Hematopoietic multipotent progenitor cell treated with erythropoietin and hydrocortisone succinate and interleukin-3 and kit ligand, for 15 days (in vitro differentiated cells): ENCODE results near the gene GRIK5.

Source experiments
- DNase-seq: peaks from one replicate; pipeline ENCODE4 v3.0.0-alpha.2; 2015; ENCODE audit warnings: low spot score

The GRIK5 gene

DNA sequence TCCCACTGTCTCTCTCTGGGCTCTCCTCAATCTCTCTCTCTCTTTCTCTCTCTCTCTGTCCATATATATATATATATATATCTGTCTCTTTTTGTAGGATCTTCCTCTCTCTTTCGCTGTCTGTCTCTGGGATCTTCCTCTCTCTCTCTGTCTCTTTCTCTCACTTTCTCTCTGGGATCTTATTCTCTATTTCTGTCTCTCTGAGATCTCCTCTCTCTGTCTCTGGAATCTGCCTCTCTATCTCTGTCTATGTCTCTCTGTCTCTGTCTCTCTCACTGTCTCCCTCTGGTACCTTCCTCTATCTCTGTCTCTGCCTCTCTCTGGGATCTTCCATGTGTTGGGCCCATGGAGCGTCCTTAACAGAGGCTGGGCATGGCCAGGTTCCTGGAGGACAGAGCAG is 79.4 kb downstream of the GRIK5 start:
- DNase-seq = no peak

DNA sequence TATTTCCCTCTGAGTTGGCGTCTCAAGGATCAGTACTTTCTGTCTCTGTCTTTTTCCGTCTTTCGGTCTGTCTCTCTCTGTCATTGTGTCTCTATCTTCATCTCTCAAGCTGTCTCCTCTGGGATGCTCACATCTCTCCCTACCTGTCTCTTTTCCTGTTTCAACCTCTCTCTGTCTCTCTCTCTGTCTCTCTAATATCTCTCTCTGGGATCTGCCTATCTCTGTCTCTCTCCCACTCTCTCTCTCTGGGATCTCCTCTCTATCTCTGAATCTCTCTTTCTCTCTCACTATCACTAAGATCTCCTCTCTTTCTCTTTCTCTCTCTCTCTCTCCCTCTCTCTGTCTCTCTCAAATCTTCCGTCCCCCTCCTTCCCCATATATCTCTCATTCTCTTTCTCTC is 80.0 kb downstream of the GRIK5 start:
- no peak for DNase-seq

DNA sequence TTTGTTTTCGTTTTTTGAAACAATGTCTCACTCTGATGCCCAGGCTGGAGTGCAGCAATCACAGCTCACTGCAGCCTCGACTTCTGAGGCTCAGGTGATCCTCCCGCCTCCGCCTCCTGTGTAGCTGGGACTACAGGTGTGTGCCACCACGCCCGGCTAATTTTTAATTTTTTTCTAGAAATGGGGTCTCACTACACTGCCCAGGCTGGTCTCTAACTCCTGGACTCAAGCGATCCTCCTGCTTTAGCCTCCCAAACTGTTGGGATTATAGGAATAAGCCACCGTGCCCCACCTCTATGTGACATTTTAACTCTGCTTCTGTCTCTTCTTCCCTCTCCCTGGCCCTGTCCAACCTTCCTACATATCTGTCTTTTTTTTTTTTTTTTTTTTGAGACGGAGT is 81.1 kb downstream of the GRIK5 start:
- DNase-seq = no peak

DNA sequence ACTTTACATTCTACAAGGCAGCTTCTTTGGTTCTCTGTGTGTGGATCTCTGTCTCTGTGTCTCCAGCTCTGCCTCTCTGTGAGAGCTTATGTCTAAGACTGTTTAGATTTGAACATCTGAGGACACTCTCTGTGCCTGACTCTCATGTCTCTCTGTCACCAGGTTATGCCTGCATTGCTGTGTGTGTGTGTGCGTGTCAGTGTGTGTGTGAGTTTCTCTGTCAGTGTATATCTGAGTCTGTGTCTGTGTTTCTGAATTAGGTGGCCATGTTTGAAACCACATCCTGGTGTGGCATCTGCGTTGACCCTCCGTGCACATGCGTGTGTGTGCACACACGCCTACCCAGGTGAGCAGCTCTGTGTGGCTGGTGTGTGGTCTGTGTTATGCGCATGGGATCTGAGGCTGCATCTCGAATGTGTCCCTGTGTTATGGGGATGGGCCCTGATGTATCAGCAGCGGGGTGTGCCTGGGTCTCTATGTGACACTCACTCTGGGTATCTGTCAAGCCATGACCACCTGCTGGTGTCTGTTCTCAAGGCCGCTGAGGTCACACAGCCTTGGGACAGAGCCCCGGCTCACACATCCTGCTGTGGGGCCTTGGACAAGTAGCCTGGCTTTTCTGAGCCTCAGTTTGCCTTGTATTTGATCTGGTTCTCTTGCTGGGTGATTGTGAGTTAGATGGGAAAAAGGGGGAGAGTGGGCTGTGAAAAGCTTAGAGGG is 82.7 kb downstream of the GRIK5 start:
- no peak for DNase-seq

DNA sequence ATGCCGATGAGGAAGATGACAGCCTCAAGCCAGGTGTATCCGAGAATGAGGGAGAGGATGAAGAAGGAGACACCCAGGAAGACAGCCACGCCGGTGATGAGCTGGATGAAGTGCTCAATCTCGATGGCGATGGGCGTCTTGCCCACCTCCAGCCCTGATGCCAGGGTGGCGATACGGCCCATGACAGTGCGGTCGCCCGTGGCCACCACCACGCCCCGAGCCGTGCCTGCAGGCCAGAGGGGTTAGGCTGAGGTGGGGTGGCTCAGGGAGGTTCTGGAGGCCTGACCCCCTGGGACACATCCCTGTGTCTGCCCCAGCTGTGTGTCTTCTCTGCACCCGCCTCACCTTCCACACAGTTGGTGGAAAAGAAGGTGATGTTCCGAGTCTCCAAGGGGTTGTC is 85.0 kb downstream of the GRIK5 start:
- no peak for DNase-seq

DNA sequence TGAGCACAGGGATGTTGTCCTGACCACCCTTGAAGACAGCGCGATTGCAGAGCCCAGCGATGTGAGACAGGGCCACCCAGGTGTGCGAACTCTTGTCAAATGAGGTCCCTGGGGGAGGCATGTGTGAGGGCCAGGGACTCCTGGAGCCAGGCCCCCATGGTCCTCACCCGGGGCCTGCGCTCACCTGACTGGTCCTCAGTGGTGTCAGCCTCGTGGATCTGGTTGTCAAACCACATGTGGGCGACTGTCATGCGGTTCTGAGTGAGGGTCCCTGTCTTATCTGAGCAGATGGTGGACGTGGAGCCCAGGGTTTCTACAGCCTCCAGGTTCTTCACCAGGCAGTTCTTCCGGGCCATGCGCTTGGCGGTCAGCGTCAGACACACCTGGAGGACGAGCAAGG is 88.3 kb downstream of the GRIK5 start:
- no peak for DNase-seq

DNA sequence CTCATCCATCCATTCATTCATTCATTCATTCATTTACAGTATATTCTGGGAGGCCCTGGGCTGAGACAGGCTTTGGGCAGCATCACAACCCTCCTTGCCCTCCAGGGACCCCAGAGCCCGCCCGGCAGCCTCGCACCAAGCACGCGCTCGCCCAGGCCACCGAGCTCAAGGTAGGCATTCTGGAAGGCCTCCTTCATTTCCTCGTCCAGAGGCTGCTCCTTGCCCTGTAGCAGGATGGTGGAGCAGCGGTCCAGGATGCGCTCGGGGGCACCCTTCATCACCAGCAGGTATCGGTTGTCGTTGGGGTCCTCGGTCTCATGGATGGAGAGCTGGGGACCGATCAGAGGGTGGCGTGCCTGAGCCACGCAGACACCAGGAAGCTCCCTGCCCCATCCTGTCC is 91.5 kb downstream of the GRIK5 start:
- DNase-seq = no peak

DNA sequence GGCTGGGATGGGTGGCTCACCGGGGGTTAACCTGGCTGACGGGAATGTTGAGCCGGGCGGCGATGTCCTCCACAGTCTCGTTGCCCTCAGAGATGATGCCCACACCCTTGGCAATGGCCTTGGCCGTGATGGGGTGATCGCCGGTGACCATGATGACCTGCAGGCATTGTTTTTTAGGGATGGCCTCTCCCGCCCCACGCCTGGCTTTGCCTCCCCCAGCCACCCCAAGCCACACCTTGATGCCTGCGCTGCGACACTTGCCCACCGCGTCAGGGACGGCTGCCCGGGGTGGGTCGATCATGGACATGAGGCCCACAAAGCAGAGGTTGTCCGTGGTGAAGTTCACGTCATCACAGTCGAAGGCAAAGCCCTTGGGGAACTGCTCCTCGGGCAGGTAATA is 92.1 kb downstream of the GRIK5 start:
- DNase-seq = no peak

DNA sequence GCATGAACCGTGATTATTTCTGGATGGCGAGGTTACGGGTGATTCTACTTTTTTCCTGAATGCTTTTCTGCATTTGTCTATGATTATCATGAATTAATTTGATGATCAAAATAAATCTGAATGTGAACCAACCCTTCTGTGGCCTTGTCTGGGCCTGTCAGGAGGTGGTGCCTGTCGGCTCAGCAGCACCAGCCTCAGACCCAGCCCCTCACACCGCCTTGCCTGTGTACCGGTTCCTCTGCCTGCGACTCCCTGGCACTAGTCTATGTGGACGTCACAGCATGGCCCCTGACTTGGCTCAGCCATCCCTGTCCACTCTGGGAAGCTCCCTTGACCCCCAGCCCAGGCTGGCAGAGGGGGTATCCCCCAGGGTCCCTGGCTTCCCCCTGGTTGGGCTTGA is 95.4 kb downstream of the GRIK5 start:
- DNase-seq = no peak

DNA sequence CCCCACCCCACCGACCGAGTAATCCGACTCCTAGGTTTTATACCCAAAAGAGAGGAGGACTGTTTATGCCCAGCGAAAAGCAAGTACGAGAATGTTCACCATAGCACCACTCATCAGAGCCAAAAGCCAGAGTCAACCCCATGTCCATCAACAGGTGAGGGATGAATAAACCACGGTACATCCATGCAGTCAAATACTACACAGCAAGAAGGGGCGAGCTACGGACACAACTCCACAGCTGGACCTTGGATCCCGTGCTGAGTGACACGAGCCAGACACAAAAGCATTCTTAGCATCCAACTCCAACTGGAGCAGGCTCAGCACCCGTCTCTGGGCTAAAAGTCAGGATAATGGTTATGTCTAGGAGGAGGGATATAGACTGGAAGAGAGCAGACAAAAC is 98.6 kb downstream of the GRIK5 start:
- no peak for DNase-seq

DNA sequence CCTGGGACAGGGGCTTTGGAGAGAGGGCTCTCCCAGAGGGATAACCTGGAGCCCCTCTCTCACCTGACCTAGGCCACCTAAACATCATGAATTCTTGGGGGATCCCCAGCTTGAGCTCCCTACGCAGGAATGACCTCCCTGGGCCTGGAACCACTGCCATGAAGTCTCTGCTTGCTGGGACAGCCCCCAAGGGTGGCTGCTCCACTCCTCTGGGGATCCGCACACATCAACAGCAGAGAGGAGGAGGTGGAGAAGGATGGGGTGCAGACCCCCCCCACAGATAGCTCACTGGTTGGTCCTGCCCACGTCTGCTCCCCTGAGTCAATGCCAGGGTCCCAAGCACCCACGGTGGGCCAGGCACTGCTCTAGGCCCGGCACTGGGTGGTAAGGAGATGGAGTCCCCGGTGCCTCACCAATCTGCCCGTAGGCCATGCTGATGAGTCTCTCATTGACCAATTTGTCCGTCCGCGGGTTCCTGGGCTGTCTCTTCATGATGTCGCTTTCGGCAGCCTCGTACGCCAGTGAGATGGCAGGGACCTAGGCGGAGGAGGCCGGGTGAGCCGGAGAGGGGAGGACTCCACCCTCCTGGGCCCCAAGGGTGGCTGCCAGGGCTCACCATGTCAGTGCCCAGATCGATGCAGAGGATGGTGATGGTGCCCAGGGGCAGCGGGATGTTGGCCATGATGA is 100.1 kb downstream of the GRIK5 start:
- DNase-seq = no peak

DNA sequence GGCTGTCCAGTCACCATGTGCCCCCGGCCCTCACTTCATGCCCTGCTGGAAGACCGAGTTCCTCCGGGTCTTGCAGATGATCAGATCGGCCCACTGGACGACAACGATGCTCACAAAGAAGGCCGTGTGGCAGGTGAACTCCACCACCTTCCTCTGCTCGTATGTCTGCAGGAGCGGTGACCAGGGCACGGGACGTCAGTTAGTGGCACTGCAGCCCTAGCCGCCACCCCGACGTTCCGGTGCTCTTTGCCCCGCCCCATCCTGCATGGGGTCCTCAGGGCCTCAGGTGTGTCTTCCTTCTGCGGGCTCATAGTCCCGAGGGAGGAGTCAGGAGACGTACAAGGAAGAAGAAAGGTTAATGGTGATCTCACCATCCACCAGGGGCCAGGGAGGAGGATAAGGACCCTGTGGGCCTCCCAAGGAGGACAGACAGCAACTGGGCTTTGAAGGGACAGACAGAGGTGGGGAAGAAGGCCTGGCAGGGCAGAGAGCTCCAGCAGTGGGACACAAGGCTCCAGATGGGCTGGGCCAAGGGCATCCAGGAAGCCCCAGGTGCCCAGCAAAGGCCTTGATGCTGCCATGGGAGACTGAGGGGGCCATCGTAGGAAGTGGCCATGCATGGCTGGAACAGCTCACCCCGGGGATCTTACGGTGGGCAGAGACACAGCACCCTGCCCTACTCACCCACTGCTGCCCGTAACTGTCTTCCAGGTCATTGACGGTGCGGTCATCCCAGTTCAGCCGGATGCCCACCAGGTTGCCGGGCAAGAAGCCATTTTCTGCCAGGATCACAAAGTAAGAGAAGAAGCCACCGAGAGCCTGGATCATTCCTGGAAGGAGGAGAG is 101.0 kb downstream of the GRIK5 start:
- DNase-seq = no peak

DNA sequence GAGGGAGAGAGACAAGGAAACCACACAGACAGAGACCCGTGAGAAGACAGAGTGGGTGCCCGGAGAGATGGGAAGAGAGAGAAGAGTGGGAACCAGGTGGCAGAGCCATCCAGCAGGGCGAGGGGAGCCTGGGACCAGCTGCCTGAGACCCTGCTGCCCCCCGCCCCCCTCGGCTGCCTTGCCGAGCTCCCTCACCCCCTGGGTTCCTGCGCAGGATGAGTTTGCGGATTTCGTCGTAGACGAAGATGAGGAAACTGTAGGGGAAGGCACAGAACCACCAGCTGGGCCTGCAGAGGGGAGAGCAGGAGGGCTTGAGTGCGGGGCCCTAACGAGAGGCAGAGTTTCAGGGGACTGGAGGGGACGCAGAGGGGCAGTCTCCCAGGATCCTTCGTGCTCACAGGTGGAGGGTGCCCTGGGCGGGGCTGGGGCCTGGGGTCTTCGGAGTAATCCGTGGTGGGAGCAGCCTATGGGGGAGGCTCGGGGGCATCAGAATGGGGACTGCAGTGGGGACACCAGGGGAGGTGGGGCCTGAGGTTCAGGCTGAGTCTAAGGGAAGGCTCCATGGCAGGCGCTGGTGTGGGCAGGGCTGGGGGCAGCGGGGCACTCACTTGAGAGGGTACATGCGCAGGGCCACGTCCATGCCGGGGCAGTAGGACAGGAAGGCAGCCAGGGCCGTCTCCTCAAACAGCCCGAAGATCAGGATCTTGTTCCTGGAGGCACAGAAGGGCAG is 102.8 kb downstream of the GRIK5 start:
- no peak for DNase-seq

DNA sequence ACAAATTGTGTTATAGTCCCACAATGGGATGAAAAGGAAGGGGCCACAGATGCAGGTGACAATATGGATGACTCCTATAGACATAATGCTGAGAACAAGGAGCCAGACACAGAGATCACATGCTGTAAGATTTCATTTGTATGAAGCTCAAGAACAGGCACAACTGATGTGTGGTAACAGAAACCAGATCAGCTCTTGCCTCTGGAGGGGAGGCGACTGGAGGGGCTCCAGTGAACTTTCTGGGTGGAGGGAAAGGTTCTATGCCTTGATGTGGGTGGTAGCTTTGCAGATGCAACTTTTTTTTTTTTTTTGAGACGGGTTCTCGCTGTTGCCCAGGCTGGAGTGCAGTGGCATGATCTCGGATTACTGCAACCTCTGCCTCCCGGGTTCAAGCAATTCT is 104.9 kb downstream of the GRIK5 start:
- no peak for DNase-seq

DNA sequence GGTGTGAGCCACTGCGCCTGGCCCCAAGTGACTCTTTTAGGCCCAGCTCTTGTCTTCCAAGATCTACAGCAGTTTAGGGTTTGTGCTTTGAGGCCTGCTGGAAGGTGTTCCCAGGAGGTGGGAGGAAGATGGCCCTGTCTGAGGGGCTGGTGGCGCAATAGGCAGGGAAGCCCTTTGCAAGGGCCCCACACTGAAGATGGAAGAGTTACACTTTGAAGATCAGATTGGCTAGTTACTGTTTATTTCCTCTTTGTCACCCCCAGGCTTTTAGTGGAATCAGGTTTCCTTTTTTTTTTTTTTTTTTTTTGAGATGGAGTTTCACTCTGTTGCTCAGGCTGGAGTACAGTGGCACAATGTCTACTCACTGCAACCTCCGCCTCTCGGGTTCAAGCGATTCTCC is 109.0 kb downstream of the GRIK5 start:
- DNase-seq = no peak

DNA sequence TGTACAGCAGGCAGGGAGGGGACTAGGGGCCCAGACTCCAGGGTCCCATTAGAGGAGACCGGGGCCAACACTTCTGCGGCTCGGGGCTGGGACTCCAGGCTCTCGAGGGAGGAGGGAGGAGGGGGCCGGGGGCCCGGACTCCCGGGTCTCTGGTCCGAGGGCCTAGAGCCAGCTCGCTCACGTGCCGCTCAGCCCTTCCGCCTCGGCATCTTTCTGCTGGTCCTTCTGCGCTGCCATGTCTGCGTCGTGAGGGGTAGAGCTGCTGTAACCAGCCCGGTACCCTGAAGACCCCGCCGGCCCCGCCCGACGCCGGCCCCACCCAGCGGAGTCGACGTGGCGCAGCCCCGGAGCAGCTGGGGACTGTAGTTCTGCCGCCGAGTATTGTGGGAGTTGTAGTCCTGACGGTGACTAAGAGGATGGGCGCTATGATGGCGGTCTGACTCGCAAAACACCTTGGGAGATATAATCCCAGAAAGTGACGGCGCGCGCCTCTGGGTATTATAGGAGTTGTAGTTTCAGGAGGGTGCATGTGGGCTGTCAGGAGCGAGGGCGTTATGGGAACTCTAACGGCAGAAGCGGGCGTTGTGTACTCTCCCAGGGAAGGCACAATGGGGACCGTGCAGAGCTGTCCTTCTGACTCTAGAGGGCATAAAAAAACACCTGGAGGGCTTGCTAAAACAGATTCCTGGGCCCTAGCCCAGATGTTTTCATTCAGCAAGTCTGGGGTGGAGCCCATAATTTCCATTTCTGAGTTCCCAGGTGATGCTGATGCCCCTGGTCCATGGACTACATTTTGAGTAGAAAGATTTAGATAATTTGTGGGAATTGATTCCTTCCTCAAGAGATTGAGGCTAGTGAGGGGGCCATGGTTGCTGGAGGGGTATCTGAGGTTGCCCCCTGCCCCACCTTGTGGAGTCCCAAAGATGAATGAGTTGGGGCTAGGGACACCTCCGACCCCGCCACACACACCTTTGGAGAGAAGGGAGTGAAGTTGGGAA is 110.7 kb downstream of the GRIK5 start, which contains the start of gene RABAC1:
Gene RABAC1, minus strand, starts transcription at position 266 of the 998 bp plus-strand sequence. Its CDS starts 29 bp downstream, at position 237.
- DNase-seq = peak; percentile 83

DNA sequence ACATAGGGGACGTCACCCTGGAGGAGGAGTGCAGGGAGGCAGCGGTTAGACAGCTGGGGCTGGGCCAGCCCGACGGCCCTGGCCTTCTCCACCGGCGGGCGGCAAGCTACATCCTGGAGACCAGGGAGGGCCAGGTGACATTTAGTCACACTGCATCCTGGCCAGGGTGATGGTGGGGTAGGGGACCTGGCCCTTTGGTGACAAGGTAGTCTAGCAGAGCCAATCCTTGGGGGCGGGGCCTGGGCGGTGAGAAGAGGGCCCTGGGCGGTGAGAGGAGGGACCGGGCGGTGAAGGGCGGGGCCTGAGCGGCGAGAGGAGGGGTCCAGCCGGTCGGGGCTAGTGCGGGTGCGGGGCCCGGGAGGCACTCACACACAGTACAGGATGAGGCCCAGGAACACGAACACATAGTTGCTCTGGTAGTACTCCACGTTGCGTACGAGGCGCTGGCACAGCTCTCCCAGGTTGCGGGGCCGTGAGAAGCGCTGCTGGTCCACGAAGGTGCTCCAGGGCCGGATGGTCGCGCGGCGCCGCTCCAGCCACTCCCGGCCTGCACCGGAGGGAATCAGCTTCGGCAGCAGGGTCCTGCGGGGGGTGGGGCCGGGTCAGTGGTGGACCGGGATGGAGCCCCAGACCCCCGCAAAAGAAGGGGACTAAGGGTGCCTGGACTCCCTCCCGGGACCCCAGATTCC is 111.5 kb downstream of the GRIK5 start:
- peak; percentile 44 for DNase-seq

DNA sequence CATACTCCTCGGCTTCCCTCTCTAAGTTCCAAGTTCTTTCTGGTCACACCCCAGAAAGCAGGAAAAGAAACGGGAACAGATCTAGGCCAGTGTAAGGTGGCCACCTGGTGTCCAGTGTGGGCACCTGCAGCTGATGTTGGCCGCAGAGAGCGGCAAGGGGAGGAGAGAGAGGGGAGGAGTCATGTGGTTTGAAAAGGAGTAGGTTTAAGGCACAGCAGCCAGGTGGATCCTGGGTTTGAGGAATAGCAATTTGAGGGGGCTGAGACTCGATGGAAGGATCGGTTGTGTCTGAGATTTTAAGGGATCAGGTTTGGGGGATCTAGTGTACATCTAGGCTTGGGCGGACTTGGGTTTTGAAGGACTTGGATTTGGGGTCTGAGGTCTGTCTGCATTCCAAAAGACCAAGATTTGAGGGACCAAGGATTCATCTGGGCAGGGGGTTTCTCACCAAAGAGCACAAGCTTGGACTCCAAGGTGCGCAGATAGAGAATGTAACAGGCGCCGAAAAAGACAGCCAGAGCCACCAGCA is 112.1 kb downstream of the GRIK5 start:
- peak; percentile 69 for DNase-seq

DNA sequence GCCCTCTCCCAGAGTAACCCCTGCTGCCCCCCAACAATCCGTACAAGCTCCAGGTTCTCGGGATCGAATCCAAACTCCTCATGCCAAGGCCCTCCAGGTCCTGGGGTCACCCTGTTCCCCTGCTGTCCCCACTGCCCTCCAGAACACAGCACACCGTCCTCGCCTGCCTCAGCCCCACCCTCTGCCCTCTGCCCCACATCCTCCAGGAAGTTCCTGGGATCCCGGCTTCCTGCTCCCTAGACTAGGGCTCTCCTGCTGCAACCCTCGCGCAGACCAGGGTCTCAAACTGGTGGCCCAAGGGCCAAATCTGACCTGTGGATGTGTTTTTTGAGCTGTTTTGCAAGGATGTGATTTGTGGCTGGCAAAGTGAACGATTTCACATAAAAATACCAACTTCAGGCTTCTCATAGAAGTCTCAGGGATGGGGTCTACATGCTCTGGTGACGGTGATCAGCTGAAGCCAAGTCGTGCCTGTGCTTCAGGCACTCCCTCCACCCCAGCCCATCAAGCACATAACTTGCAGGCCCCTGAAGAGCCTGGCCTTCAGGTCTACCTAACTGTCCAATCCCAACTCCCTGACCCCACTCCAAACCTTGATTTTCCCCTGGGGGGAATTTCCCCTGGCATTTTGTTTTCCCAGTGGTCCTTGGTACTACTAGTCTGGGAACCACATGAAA is 112.7 kb downstream of the GRIK5 start:
- DNase-seq = no peak

DNA sequence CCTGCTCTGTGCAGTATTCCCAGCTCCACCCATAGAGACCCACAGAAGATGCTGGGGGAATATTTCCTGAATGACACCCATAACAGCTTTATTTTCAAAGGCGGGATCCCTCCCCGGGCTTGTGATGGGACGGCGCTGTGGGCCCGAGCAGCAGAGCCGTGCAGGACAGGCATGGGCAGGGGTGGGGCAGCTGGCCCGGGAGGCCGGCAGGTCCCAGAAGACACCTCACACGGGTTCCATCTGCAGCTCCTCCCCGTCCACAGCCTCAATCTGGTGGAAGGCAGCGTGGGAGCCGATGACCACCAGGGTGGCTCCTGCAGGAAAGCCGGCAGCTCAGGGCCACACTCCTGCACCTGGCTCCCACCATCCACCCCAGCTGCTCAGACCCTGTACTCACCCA is 113.4 kb downstream of the GRIK5 start:
- no peak for DNase-seq
